Measurements from ENCODE around the gene FAM163B.

The FAM163B gene

DNA sequence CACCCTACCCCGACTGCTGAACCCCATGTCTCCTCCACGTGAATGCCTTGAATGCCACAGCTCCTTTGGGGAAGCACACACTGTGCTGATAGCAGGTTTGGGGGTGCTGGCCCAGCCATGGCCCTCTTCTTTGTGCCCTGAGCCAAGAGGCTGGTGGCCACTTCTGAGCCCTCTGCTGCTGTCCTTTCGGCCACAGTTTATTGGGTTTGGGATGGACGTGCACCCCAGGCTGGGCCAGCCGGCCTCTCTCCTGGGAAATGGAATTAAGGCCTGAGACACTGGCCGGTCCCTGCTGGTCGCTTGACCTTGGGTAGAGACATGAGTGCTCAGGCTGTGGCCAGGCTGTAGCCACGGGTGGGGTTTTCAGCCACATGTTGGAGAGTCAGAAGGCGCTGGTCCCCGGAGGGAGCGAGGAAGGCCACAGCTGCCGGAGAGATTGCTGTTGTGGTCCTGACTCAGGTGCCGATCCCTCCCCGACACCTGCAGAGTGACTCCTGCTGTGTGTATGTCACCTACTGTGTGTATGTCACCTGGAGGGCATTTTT lies 26.6 kb downstream of the FAM163B start:
- DNase-seq (ENCODE audit: low spot score): no peak

- peak; percentile 62 for DNase-seq (ENCODE audit: low spot score)
These were observed 27.5 kb downstream of the FAM163B start for GRCh38 chr9:133581513-133582343.

DNA sequence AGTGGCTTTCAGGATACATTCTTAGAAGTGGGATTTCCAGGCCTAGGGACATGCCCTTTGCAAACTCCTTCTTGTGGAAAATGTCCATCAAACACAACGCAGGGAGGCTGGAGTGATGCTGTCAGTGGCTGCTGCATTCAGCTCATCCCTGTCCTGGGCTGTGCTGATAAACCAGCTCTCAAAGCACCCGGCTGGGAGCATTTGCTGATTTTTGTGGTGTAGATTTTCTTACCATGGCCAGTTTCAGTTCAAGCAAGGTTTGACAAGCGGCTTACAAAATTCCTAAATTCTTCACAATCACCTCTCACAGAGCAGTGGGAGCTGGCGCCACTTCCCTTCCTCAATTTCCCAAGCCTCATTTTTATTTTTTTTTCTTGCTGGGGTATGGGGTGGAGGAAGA lies 28.2 kb downstream of the FAM163B start:
- no peak for DNase-seq (ENCODE audit: low spot score)

- DNase-seq (ENCODE audit: low spot score): no peak
These were observed 28.8 kb downstream of the FAM163B start for GRCh38 chr9:133580419-133580738.

GRCh38 chr9:133579601-133580418 lies 29.4 kb downstream of the FAM163B start:
- no peak for DNase-seq (ENCODE audit: low spot score)

DNA sequence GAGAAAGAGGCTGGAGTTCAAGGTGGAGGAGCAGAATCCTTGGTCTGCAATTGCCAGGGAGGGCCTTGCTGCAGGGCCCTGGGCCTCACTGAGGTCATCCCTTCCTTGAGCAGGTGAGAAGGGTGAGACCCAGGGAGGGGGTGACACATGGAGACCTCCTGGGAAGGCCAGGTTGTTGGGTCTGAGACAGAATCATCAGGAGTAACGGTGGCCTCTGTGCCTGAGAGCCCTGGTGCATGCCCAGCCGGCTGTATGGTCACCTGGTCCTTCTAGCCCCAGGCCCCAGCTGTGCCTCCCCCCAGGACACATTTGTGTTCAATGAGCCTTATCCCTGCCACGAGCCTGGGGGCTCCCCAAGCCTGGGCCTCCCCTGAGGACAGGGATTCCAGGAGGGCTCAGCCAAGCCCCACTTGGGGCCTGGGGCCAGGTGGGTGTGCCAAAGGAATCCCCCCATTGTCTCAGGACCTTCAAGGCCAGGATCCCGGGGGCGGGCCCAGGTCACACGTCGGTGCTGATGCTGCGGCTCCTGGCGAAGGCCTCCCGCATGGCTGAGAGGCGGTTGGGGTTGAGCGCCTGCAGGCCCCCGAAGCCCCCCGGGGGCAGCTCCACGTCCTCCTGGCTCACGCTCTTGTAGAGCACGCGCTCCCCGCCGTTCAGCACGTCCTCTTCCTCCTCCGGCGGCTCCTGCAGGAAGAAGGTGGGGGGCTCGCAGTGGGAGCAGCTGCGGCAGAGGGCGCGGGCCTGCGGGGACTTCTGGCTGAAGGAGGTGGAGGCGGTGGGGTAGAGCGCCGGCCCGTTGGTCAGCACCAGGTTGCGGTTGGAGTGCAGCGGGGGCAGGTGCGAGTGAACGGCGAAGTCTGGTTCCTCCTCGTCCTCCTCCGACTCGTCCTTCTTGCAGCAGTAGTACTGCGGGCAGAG lies 30.4 kb downstream of the FAM163B start:
- no peak for DNase-seq (ENCODE audit: low spot score)

- DNase-seq (ENCODE audit: low spot score): no peak
These were observed 31.5 kb downstream of the FAM163B start for GRCh38 chr9:133577737-133578112.

DNA sequence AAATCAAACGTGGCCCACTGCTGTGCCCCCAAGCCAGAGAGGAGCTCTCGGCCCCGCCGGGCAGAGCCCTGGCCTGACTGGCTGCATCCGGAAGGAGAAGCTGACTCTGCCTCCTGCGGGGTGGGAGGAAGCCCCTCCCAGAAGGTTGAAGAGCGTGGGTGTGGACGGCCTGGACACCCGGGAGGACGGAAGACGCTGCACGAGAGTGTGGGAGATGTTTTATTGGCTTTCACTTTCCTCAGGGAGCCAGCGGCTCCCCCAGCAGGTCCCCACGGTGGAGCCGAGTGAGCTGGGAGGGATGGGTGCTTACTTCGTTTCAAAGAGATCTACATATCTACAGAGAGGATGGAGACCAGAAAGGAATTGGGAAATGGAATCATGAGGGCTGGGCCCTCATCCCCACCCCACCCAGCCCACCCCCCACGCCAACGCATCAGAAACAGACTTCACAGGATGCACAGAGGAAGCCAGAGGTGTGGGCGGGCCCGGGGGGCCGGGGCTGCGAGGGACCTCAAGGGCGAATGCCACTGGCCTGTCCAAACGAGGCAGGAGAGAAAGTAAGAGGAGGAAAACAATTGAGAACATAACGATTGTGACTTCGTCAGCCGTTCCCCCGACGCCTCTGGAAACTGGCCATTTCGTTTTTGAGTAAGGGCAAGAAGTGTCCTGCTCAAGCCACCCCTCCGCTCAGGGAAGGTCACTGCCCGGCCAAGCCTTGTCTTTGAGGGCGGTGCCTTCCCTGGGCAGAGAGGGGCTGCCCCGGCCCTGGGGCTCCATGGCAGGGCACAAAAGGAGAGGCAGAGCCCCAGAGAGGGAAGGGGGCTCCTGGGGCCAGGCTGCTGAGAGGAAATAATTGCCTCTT lies 32.1 kb downstream of the FAM163B start:
- no peak for DNase-seq (ENCODE audit: low spot score)

DNA sequence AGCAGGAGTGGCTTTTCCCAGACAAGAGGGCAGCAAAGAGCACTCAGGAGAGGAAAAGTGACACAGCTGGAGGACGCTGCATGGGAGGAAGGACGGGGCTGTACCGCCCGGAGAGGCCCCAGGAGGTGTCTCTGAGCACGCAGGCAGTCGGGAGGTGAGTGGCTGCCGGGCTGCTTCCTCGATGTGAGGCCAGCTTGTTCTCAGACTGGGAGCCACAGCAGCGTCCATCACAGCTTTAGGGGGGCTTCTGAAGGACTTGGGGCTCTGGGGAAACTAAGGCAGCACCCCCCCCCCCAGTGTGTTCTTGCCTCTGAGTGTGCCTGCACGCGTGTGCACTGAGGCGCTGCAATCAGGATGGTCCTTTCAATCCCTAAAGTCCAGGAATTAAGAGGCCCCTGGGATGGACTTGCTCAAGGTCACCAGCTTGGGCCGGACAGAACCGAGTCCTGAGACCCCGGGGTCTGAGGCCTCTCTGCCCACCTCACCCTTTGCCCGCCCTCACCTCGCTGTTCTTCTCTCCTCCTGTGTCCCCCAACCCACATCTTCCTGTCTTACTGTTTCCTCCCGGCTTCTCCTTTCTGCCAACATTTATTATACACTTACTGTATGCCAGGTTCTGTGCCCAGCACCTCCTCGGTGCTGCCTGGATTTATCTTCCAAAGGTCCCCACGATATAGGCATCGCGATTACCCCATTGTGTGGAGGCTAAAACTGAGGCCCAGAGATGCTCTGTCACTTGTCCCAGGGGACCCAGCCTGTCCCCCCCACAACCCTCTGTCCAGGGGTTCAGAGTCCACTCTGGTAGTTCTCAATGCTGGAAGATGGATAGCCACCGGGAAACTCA lies 32.9 kb downstream of the FAM163B start:
- DNase-seq (ENCODE audit: low spot score): no peak

GRCh38 chr9:133575186-133576030 lies 33.8 kb downstream of the FAM163B start:
- no peak for DNase-seq (ENCODE audit: low spot score)

- DNase-seq (ENCODE audit: low spot score): no peak
These were observed 34.4 kb downstream of the FAM163B start for GRCh38 chr9:133574771-133575170.

GRCh38 chr9:133573791-133574515 lies 35.2 kb downstream of the FAM163B start:
- DNase-seq (ENCODE audit: low spot score): no peak

DNA sequence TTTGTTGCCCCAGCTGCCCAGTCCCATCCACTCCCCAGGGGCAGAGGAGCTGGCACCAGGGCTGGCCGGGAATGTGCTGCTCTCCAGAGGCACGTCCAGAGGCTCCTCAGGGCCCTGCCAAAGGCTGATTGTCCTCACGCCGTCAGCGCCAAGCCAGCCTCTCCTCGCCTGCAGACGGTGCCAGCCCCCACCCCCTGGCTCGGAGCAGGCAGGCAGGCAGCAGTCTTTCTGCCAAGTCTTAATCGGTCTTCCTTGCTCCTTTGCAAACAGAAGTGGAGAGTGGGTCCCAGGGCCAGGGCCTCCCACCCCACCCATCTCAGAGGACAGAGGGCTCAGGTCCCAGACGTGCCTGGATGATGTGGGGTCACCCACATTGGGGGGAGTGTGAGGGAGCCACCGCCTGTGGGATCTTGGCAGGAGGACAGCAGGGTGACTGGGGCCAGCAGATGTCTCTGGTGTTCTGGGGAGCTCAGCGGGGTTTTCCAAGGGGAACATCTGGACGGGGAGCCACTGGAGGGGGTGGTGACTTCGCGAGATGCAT lies 36.3 kb downstream of the FAM163B start:
- no peak for DNase-seq (ENCODE audit: low spot score)

DNA sequence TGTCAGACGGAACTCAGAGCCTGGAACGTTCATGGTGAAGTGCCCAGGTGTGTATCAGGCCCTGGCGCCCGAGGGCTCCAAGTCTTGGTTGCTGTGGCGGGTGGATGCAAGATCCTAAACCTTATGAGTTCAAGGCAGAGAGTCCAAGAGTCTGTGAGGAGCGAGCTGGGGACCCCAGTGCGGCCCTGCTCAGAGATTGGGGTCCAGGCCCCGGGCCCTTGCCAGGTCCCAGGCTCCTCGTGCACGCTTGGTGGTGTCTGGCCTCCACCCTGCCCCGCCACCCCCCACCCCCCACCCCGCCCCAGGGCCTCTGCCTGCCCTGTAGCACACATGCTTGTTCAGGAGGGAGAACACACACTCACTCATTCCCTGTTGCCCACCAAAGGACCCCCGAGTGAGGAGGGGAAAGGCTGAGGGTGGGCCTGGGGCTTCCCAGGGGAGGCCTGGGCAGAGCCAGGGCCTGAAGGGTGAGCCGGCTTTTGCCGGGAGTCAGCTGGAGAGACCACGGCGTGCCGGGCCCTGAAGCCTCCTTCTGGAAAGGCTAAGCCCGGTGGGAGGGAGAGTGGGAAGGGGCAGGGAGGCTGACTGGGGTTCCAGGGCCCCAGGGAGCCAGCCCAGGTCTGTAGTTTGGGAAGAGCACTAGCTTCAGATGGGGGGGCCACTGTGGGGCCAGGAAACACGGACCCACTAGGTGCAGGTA lies 37.1 kb downstream of the FAM163B start:
- DNase-seq (ENCODE audit: low spot score): no peak

GRCh38 chr9:133571391-133571890 lies 37.7 kb downstream of the FAM163B start:
- no peak for DNase-seq (ENCODE audit: low spot score)

GRCh38 chr9:133570691-133571080 lies 38.5 kb downstream of the FAM163B start:
- DNase-seq (ENCODE audit: low spot score): no peak
